Regular cardiac myocyte (primary cell): Measurements from ENCODE around the gene HTT. TPM values are rescaled to one million over a fixed set of nuclear protein-coding genes. Genes with fewer than 3 reads are reported as not detected.

Experiments used
- total RNA-seq: library from RNA; depleted of rRNA; stranded (reverse); fragments of >200 nt; gene quantifications from 2 replicates; pipeline ENCODE4 v1.2.3, GENCODE V29; 2014

HTT gene
- total RNA-seq = 35.9 and 42.3 TPM in 2 replicates

GRCh38 chr4:3074078-3074845 is at the start of gene HTT, which contains the start of gene HTT-AS:
Gene HTT (plus strand): TSS chr4:3074681. CDS start chr4:3074826, 145 bp downstream.
Gene HTT-AS (minus strand): TSS chr4:3074538.

GRCh38 chr4:3248811-3249661 is 174.6 kb downstream of the HTT start, which contains the start of gene MSANTD1:
Gene MSANTD1 (plus strand): TSS chr4:3249159. CDS start chr4:3249223, 64 bp downstream.

GRCh38 chr4:3292571-3293400 is 218.3 kb downstream of the HTT start, which contains the start of gene RGS12:
Gene RGS12 (plus strand): TSS chr4:3293021. CDS start chr4:3316171, 23,150 bp downstream.

Other genes with a start within 250 kb of the HTT start
- gene ADD1, start 230.8 kb upstream of the HTT start, total RNA-seq = 107 and 134 TPM in 2 replicates
- gene NOP14, start 111.3 kb upstream of the HTT start, total RNA-seq = 17.8 and 38.9 TPM in 2 replicates
- gene GRK4, start 111.1 kb upstream of the HTT start, total RNA-seq = 3.5 and 5.9 TPM in 2 replicates
- not detected in 2 replicates for gene HTT-AS, start 143 bp upstream of the HTT start, total RNA-seq
- 0.56 and 0.58 TPM in 2 replicates for gene MSANTD1, start 174.5 kb downstream of the HTT start, total RNA-seq
- gene RGS12, start 218.3 kb downstream of the HTT start, total RNA-seq = 10.2 and 11.0 TPM in 2 replicates